Measurements from ENCODE around the gene FOXP1.

GRCh38 chr3:71087143-71088018 lies 496.1 kb downstream of the FOXP1 start:
- TF ChIP-seq, protein P1, sequence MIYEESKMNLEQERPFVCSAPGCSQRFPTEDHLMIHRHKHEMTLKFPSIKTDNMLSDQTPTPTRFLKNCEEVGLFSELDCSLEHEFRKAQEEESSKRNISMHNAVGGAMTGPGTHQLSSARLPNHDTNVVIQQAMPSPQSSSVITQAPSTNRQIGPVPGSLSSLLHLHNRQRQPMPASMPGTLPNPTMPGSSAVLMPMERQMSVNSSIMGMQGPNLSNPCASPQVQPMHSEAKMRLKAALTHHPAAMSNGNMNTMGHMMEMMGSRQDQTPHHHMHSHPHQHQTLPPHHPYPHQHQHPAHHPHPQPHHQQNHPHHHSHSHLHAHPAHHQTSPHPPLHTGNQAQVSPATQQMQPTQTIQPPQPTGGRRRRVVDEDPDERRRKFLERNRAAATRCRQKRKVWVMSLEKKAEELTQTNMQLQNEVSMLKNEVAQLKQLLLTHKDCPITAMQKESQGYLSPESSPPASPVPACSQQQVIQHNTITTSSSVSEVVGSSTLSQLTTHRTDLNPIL (CRISPR knock-in tag; IDR thresholded peaks at IDR 0.05; ENCODE audit: low read depth), result no peak
- no peak for TF ChIP-seq PATZ1 (CRISPR knock-in tag; IDR thresholded peaks at IDR 0.05; ENCODE audit: borderline replicate concordance)

All from SK-N-SH treated with all-trans-retinoic acid at 6 μM for 48 hours (cell line).